B cell (primary cell): ENCODE results near the gene JUNB. TPM values are rescaled to one million over a fixed set of nuclear protein-coding genes. Genes with fewer than 3 reads are reported as not detected.

Source experiments
- ATAC-seq: fragments of 200-7000 bp; cut with Tn5 transposase; one replicate; pipeline ENCODE4 v1.10.0; 2021; ENCODE audit warnings: low read depth, mild to moderate bottlenecking, moderate number of reproducible peaks, moderate library complexity
- CTCF ChIA-PET: fragments of 350-600 bp; sonication (Branson Sonifier 250); formaldehyde crosslinking; loops from one replicate; lab custom pipeline; 2021; ENCODE audit warnings: antibody characterized with exemption, inconsistent platforms; lab: Charles Lee
- POLR2A ChIA-PET: fragments of 350-600 bp; sonication (Branson Sonifier 250); formaldehyde crosslinking; loops from one replicate; lab custom pipeline; 2021; ENCODE audit warnings: antibody characterized with exemption; lab: Charles Lee
- DNase-seq: peaks from one replicate; pipeline ENCODE4 v3.0.0; 2013
- H2AFZ ChIP-seq: 2 replicates; pipeline ENCODE4 v1.6.1; 2012; ENCODE audit warnings: mild to moderate bottlenecking, low read depth, low read length; ENCODE audit not compliant: insufficient read depth, poor library complexity, severe bottlenecking
- H3K27ac ChIP-seq, 2 donors: 1 replicate in 1 of 2; 2 replicates in 1 of 2; pipeline ENCODE4 v1.5.1; 2012 to 2013; ENCODE audit warnings: low read length in 2 of 2, mild to moderate bottlenecking in 2 of 2, moderate library complexity in 1 of 2
- H3K27me3 ChIP-seq, 4 experiments: fragments of 200-600 bp in 1 of 4; sonication (generic) in 1 of 4; replicated peaks in 1 of 4; 1 replicate in 2 of 4; 2 replicates in 2 of 4; pipeline versions ENCODE4 v1.6.1 to v1.7.0; 2013 to 2016; ENCODE audit warnings: low read length in 3 of 4, mild to moderate bottlenecking in 2 of 4, mixed read lengths in 1 of 4, moderate library complexity in 1 of 4; ENCODE audit not compliant: insufficient read depth in 4 of 4, control insufficient read depth in 3 of 4; ENCODE audit errors: control extremely low read depth in 1 of 4
- H3K36me3 ChIP-seq, 2 experiments: replicated peaks in 1 of 2; 1 replicate in 1 of 2; 2 replicates in 1 of 2; pipeline versions ENCODE4 v1.6.1 to v1.7.1; 2013; ENCODE audit warnings: low read length in 1 of 2; ENCODE audit not compliant: insufficient read depth in 2 of 2, control insufficient read depth in 1 of 2; ENCODE audit errors: control extremely low read depth in 1 of 2, extremely low read depth in 1 of 2
- H3K4me1 ChIP-seq, 2 donors: fragments of 200-600 bp in 1 of 2; sonication (generic) in 1 of 2; 1 replicate in 1 of 2; 2 replicates in 1 of 2; pipeline versions ENCODE4 v1.5.1 to v1.6.1; 2013 to 2017; ENCODE audit warnings: low read length in 2 of 2; ENCODE audit not compliant: control insufficient read depth in 2 of 2, insufficient read depth in 2 of 2
- H3K4me2 ChIP-seq: replicated peaks from 2 replicates; pipeline ENCODE3; 2012; ENCODE audit warnings: mild to moderate bottlenecking, low read depth, low read length; ENCODE audit not compliant: poor library complexity, severe bottlenecking
- H3K4me3 ChIP-seq, 5 experiments: fragments of 200-600 bp in 1 of 5; sonication (generic) in 1 of 5; 1 replicate in 3 of 5; 2 replicates in 2 of 5; pipeline versions ENCODE4 v1.5.1 to v1.7.0; 2011 to 2016; ENCODE audit warnings: low read length in 4 of 5, mild to moderate bottlenecking in 4 of 5, low read depth in 2 of 5, control low read depth in 1 of 5, moderate library complexity in 1 of 5; ENCODE audit not compliant: insufficient read depth in 1 of 5; ENCODE audit errors: control extremely low read depth in 1 of 5, extremely low read depth in 1 of 5
- H3K79me2 ChIP-seq: fragments of 200-600 bp; sonication (generic); one replicate; pipeline ENCODE4 v1.6.0; 2016; ENCODE audit warnings: low read length; ENCODE audit not compliant: control insufficient read depth, insufficient read depth
- H3K9ac ChIP-seq: fragments of 200-600 bp; sonication (generic); 2 replicates; pipeline ENCODE4 v1.6.1; 2017; ENCODE audit warnings: mild to moderate bottlenecking, low read length, moderate library complexity
- H3K9me3 ChIP-seq, 3 donors: one replicate each; pipeline versions ENCODE4 v1.6.1 to v1.7.1; 2013; ENCODE audit warnings: low read length in 2 of 3; ENCODE audit not compliant: control insufficient read depth in 2 of 3, insufficient read depth in 1 of 3; ENCODE audit errors: control extremely low read depth in 1 of 3
- H4K20me1 ChIP-seq: 2 replicates; pipeline ENCODE4 v1.6.0; 2012; ENCODE audit warnings: mild to moderate bottlenecking, low read length; ENCODE audit not compliant: insufficient read depth, control insufficient read depth, poor library complexity, severe bottlenecking
- H3K27ac Mint-ChIP-seq: one replicate; pipeline ENCODE4 v1.8.0; 2021; ENCODE audit warnings: mixed read lengths
- H3K27me3 Mint-ChIP-seq: one replicate; pipeline ENCODE4 v1.8.0; 2021; ENCODE audit warnings: mixed read lengths
- H3K4me1 Mint-ChIP-seq: one replicate; pipeline ENCODE4 v1.8.0; 2021; ENCODE audit warnings: mixed read lengths
- H3K4me3 Mint-ChIP-seq: one replicate; pipeline ENCODE4 v1.8.0; 2021; ENCODE audit warnings: mixed read lengths
- H3K9me3 Mint-ChIP-seq: one replicate; pipeline ENCODE4 v1.8.0; 2022; ENCODE audit warnings: mixed read lengths; ENCODE audit not compliant: insufficient read depth
- CTCF ChIP-seq: fragments of 200-600 bp; IDR thresholded peaks from one replicate; pipeline ENCODE4 v1.8.0; 2022; ENCODE audit warnings: antibody characterized with exemption, mild to moderate bottlenecking
- EZH2 ChIP-seq: IDR thresholded peaks from 2 replicates; pipeline ENCODE4 v1.6.1; 2012; ENCODE audit warnings: borderline replicate concordance, low read depth, mild to moderate bottlenecking, moderate library complexity, low read length; ENCODE audit not compliant: insufficient read depth, poor library complexity, severe bottlenecking
- WGBS: methylation state at CpG from one replicate; pipeline ENCODE4 v1.1.5; 2013; ENCODE audit warnings: missing lambda C conversion rate; ENCODE audit not compliant: insufficient coverage; 5-methylcytosine and 5-hydroxymethylcytosine counted together
- intact Hi-C: fragments of 100-400 bp; cut with micrococcal nuclease; formaldehyde crosslinking; loops from one replicate; pipeline ENCODE4 v1.10.0; 2022
- polyA plus RNA-seq: library from polyadenylated mRNA; depleted of rRNA; stranded (reverse); fragments of >200 nt; gene quantifications from 2 replicates; pipeline ENCODE4 v1.2.3, GENCODE V29; 2012
- total RNA-seq, 2 donors: library from RNA; stranded (reverse); fragments of 120-200 nt in 1 of 2; gene quantifications; 1 replicate in 1 of 2; 2 replicates in 1 of 2; pipeline versions ENCODE4 v1.2.3 to v1.2.4, GENCODE V29; 2013 to 2022

The JUNB gene
- total and polyA plus RNA-seq, 2 donors (not counting 1 experiment from before 2014, with no cell fraction given), result 206 to 4,055 TPM

- no peaks in the 10 kb centered on the region for H3K79me2 ChIP-seq
- H3K4me3 ChIP-seq, result peak overlapping the region in 3 of 5 experiments; percentile 27 to 42 (median 37)
- TF ChIP-seq CTCF (peak; percentile 88), EZH2 (no peak)
- H3K27ac ChIP-seq, result no peak overlapping the region
- H3K4me1 ChIP-seq, result peaks cover 7 to 8% of the 10 kb centered on the region in 2 donors
- H3K9me3 ChIP-seq, result no peaks in the 10 kb centered on the region
- ChIA-PET POLR2A (interaction anchor here (0.6 to 1.4 kb wide), 3 partner anchors 38 to 1421 kb away, joined by 4 to 13 read pairs (median 9); partner anchors contain the start of gene DNASE2), CTCF (interaction anchor here (0.6 to 27.9 kb wide), 24 partner anchors 8 to 196 kb away, joined by 3 to 1147 read pairs (median 5); partner anchors contain the start of genes DHPS, FBXW9, GET3 and HOOK2)
- intact Hi-C loops, result loop anchor here (1.0 kb wide), 1 partner anchor 40 kb away; no protein-coding TSS in a partner anchor
- H3K27me3 Mint-ChIP-seq, result peaks cover 23% of the 10 kb centered on the region
- H3K4me1 Mint-ChIP-seq, result peaks cover 11% of the 10 kb centered on the region
- H3K9me3 Mint-ChIP-seq, result no peaks in the 10 kb centered on the region
- peak overlapping the region; percentile 78 for H3K4me2 ChIP-seq
- 9% methylated on average over 58 of the region's 60 CpGs for WGBS
- H3K9ac ChIP-seq, result peak overlapping the region; percentile 49
- DNase-seq (peak; percentile 75), ATAC-seq (peak; percentile 72)
- H3K4me3 Mint-ChIP-seq, result peak overlapping the region; percentile 52
- H4K20me1 ChIP-seq, result no peaks in the 10 kb centered on the region
- H2AFZ ChIP-seq, result peak overlapping the region; percentile 70
- H3K27me3 ChIP-seq, result peaks cover 0 to 28% (median 5%) of the 10 kb centered on the region in 4 experiments
- no peaks in the 10 kb centered on the region for H3K36me3 ChIP-seq
- no peak overlapping the region for H3K27ac Mint-ChIP-seq
Observed at GRCh38 chr19:12757544-12758274, 33.6 kb upstream of the JUNB start.
